Measurements from ENCODE around the gene RBPJ. TPM values are rescaled to one million over a fixed set of nuclear protein-coding genes. Genes with fewer than 3 reads are reported as not detected.

RBPJ gene
- total RNA-seq, 4 donors from 2014 or later, result 115 to 214 (median 173) TPM

DNA sequence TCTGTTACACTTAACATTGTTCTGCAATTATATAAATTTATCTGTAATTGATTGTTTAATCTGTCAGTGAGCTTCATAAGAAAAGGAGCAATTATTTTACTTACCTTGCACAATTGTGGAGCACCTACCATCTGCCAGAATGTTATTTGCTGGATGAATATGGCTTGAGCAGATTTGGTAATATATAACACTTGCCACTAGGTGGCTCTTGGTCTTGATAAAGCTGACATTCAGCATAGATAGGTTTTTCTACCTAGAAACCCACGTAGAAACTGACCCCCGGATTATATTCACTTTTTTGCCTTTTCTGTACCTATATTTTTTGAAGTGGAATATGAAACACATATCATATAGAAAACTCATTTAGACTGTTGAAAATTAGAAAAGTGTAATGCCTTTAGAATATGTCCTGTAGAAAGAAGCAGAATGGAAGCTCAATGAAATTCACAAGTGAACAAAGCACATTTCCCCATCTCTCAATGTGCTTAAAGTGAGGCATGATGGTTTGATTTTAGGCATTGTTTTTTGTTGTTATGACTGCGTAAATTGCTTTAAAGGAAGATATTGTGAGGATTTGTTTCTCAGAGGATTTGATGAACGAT is 9.5 kb downstream of the RBPJ start:
- TF ChIP-seq, protein P1, sequence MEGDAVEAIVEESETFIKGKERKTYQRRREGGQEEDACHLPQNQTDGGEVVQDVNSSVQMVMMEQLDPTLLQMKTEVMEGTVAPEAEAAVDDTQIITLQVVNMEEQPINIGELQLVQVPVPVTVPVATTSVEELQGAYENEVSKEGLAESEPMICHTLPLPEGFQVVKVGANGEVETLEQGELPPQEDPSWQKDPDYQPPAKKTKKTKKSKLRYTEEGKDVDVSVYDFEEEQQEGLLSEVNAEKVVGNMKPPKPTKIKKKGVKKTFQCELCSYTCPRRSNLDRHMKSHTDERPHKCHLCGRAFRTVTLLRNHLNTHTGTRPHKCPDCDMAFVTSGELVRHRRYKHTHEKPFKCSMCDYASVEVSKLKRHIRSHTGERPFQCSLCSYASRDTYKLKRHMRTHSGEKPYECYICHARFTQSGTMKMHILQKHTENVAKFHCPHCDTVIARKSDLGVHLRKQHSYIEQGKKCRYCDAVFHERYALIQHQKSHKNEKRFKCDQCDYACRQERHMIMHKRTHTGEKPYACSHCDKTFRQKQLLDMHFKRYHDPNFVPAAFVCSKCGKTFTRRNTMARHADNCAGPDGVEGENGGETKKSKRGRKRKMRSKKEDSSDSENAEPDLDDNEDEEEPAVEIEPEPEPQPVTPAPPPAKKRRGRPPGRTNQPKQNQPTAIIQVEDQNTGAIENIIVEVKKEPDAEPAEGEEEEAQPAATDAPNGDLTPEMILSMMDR (IDR thresholded peaks at IDR 0.05; ENCODE audit: low read depth), result no peak

DNA sequence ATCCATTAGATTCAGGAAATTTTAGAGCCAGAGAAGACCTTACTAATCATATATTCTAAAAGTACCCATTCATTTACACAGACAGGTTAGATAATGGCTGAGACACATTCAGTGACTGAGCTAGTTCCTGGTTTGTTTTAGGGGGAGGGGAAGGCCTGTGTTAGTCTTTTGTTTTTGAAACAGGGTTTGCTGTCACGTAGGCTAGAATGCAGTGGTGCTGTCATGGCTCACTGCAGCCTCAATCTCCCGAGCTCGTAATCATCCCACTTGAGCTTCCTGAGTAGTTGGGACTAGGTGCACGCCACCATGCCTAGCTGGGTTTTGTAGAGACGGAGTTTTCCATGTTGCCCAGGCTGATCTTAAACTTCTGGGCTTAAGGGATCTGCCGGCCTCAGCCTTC is 10.1 kb downstream of the RBPJ start:
- TF ChIP-seq, protein P1 (IDR thresholded peaks at IDR 0.05; ENCODE audit: low read depth), result no peak

GRCh38 chr4:26331380-26331950 is 10.7 kb downstream of the RBPJ start:
- TF ChIP-seq, protein P1 (IDR thresholded peaks at IDR 0.05; ENCODE audit: low read depth), result no peak

GRCh38 chr4:26334366-26334765 is 13.6 kb downstream of the RBPJ start:
- TF ChIP-seq, protein P1 (IDR thresholded peaks at IDR 0.05; ENCODE audit: low read depth), result no peak

DNA sequence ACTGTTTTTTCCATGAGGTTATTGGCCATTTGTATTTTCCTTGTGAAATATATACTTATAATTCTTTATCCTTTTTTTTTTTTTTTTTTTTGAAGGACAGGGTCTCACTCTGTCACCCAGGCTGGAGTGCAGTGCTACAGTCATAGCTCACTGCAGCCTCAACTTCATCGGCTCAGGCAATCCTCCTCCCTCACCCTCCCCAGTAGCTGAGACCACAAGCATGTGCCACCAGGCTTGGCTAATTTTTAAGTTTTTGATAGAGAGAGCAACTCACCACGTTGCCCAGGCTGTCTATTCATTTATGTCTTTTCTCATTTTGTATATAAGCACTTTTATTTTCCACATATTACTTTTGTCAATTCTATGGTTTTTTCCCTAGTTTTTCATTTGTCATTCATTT is 16.8 kb downstream of the RBPJ start:
- TF ChIP-seq, protein P1 (IDR thresholded peaks at IDR 0.05; ENCODE audit: low read depth), result no peak

GRCh38 chr4:26342328-26343037 is 21.7 kb downstream of the RBPJ start:
- TF ChIP-seq, protein P1 (IDR thresholded peaks at IDR 0.05; ENCODE audit: low read depth), result no peak

- TF ChIP-seq, protein P1 (IDR thresholded peaks at IDR 0.05; ENCODE audit: low read depth), result no peak
Observed at GRCh38 chr4:26343038-26343398, 22.2 kb downstream of the RBPJ start.
